ENCODE measurements around the gene DNAJC24.

GRCh38 chr11:31477528-31478222 lies 108.0 kb downstream of the DNAJC24 start:
- TF ChIP-seq, protein P1, sequence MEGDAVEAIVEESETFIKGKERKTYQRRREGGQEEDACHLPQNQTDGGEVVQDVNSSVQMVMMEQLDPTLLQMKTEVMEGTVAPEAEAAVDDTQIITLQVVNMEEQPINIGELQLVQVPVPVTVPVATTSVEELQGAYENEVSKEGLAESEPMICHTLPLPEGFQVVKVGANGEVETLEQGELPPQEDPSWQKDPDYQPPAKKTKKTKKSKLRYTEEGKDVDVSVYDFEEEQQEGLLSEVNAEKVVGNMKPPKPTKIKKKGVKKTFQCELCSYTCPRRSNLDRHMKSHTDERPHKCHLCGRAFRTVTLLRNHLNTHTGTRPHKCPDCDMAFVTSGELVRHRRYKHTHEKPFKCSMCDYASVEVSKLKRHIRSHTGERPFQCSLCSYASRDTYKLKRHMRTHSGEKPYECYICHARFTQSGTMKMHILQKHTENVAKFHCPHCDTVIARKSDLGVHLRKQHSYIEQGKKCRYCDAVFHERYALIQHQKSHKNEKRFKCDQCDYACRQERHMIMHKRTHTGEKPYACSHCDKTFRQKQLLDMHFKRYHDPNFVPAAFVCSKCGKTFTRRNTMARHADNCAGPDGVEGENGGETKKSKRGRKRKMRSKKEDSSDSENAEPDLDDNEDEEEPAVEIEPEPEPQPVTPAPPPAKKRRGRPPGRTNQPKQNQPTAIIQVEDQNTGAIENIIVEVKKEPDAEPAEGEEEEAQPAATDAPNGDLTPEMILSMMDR (IDR thresholded peaks at IDR 0.05) = no peak
- no peak for TF ChIP-seq POLR2A (IDR thresholded peaks at IDR 0.05)
- no peak for TF ChIP-seq POLR2AphosphoS5 (IDR thresholded peaks at IDR 0.05)
